ENCODE data around the gene SSB. TPM values are rescaled to one million over a fixed set of nuclear protein-coding genes. Genes with fewer than 3 reads are reported as not detected.

SSB gene
- total RNA-seq, 1 donor from 2014 or later, result 183 TPM

GRCh38 chr2:169772651-169773050 is 26.0 kb upstream of the SSB start:
- no peak for TF ChIP-seq CTCF (conservative IDR thresholded peaks at IDR 0.05)
- H3K27me3 Mint-ChIP-seq (ENCODE audit: low read depth), result no peaks in the 10 kb centered on the region
- no peaks in the 10 kb centered on the region for H3K9me3 Mint-ChIP-seq
- H3K4me1 Mint-ChIP-seq, result no peaks in the 10 kb centered on the region
- no peak overlapping the region for H3K27ac Mint-ChIP-seq (ENCODE audit: unreplicated experiment)
- H3K36me3 Mint-ChIP-seq (ENCODE audit: low read depth), result peaks cover under 1% of the 10 kb centered on the region
- H3K4me3 Mint-ChIP-seq, result no peak overlapping the region
- DNase-seq (ENCODE audit: low read depth, low spot score), result no peak

- no peak overlapping the region for H3K27ac Mint-ChIP-seq (ENCODE audit: unreplicated experiment)
- H3K9me3 Mint-ChIP-seq, result no peaks in the 10 kb centered on the region
- H3K4me1 Mint-ChIP-seq, result peaks cover 5% of the 10 kb centered on the region
- H3K36me3 Mint-ChIP-seq (ENCODE audit: low read depth), result peaks cover 8% of the 10 kb centered on the region
- H3K27me3 Mint-ChIP-seq (ENCODE audit: low read depth), result no peaks in the 10 kb centered on the region
- no peak for DNase-seq (ENCODE audit: low read depth, low spot score)
- no peak for TF ChIP-seq CTCF (conservative IDR thresholded peaks at IDR 0.05)
- H3K4me3 Mint-ChIP-seq, result no peak overlapping the region
Measured at GRCh38 chr2:169775354-169775753, 23.3 kb upstream of the SSB start.

GRCh38 chr2:169775765-169776164 is 22.9 kb upstream of the SSB start:
- TF ChIP-seq CTCF (conservative IDR thresholded peaks at IDR 0.05), result no peak
- H3K36me3 Mint-ChIP-seq (ENCODE audit: low read depth), result peaks cover 8% of the 10 kb centered on the region

GRCh38 chr2:169776252-169776761 is 22.4 kb upstream of the SSB start:
- Mint-ChIP-seq H3K27ac (ENCODE audit: unreplicated experiment) (no peak overlapping the region), H3K4me1 (peaks cover 5% of the 10 kb centered on the region), H3K36me3 (ENCODE audit: low read depth) (peaks cover 8% of the 10 kb centered on the region), H3K4me3 (no peak overlapping the region), H3K9me3 (no peaks in the 10 kb centered on the region), H3K27me3 (ENCODE audit: low read depth) (no peaks in the 10 kb centered on the region)
- DNase-seq (ENCODE audit: low read depth, low spot score), result no peak
- TF ChIP-seq CTCF (conservative IDR thresholded peaks at IDR 0.05), result no peak

More at GRCh38 chr2:169775765-169776164, 22.9 kb upstream of the SSB start:
- no peak for DNase-seq (ENCODE audit: low read depth, low spot score)
- Mint-ChIP-seq H3K27me3 (ENCODE audit: low read depth) (no peaks in the 10 kb centered on the region), H3K4me1 (peaks cover 5% of the 10 kb centered on the region), H3K4me3 (no peak overlapping the region), H3K27ac (ENCODE audit: unreplicated experiment) (no peak overlapping the region), H3K9me3 (no peaks in the 10 kb centered on the region)

GRCh38 chr2:169778446-169778845 is 20.2 kb upstream of the SSB start:
- H3K27ac Mint-ChIP-seq (ENCODE audit: unreplicated experiment), result no peak overlapping the region
- H3K9me3 Mint-ChIP-seq, result no peaks in the 10 kb centered on the region
- no peaks in the 10 kb centered on the region for H3K27me3 Mint-ChIP-seq (ENCODE audit: low read depth)
- peaks cover 8% of the 10 kb centered on the region for H3K36me3 Mint-ChIP-seq (ENCODE audit: low read depth)
- TF ChIP-seq CTCF (conservative IDR thresholded peaks at IDR 0.05), result no peak
- H3K4me1 Mint-ChIP-seq, result peaks cover 5% of the 10 kb centered on the region
- DNase-seq (ENCODE audit: low read depth, low spot score), result no peak
- H3K4me3 Mint-ChIP-seq, result no peak overlapping the region

All from neural crest cell (in vitro differentiated cells).